Activated T-cell treated with anti-CD3 and anti-CD28 coated beads, Interleukin-2, amount 50 U/mL, for 4 hours (primary cell): Measurements from ENCODE around the gene LCN10. TPM values are rescaled to one million over a fixed set of nuclear protein-coding genes. Genes with fewer than 3 reads are reported as not detected.

Source experiments
- ATAC-seq, 2 donors: fragments of 200-7000 bp; cut with Tn5 transposase; one replicate each; pipeline ENCODE4 v1.10.0; 2021
- DNase-seq: peaks from one replicate; pipeline ENCODE4 v3.0.0-alpha.2; 2020
- H3K27me3 Mint-ChIP-seq: one replicate; pipeline ENCODE4 v1.8.0; 2021; ENCODE audit warnings: low read depth, mixed read lengths
- H3K36me3 Mint-ChIP-seq: one replicate; pipeline ENCODE4 v1.8.0; 2022; ENCODE audit warnings: mixed read lengths; ENCODE audit not compliant: insufficient read depth
- H3K4me1 Mint-ChIP-seq: one replicate; pipeline ENCODE4 v1.8.0; 2021; ENCODE audit warnings: low read depth, mixed read lengths
- H3K4me3 Mint-ChIP-seq: one replicate; pipeline ENCODE4 v1.8.0; 2021; ENCODE audit warnings: mild to moderate bottlenecking, moderate library complexity, mixed read lengths
- H3K9me3 Mint-ChIP-seq: one replicate; pipeline ENCODE4 v1.8.0; 2021; ENCODE audit warnings: mixed read lengths
- total RNA-seq, 3 donors: library from RNA; stranded (reverse); gene quantifications; one replicate each; pipeline ENCODE4 v1.2.1, GENCODE V29; 2021

LCN10 gene
- total RNA-seq, 3 donors from 2014 or later = 0.82 to 2.4 (median 2.1) TPM

- no peak overlapping the region for H3K4me3 Mint-ChIP-seq
Observed at GRCh38 chr9:136754059-136754572, 11.4 kb upstream of the LCN10 start.

GRCh38 chr9:136753371-136754058 lies 10.8 kb upstream of the LCN10 start:
- no peaks in the 10 kb centered on the region for H3K4me1 Mint-ChIP-seq
- H3K36me3 Mint-ChIP-seq = no peaks in the 10 kb centered on the region
- DNase-seq (no peak), ATAC-seq (no peak)
- H3K4me3 Mint-ChIP-seq = no peak overlapping the region
- H3K9me3 Mint-ChIP-seq = peaks cover 14% of the 10 kb centered on the region
- peaks cover 6% of the 10 kb centered on the region for H3K27me3 Mint-ChIP-seq

More at GRCh38 chr9:136754059-136754572, 11.4 kb upstream of the LCN10 start:
- H3K36me3 Mint-ChIP-seq = no peaks in the 10 kb centered on the region
- peaks cover 4% of the 10 kb centered on the region for H3K27me3 Mint-ChIP-seq
- DNase-seq = no peak
- H3K9me3 Mint-ChIP-seq = peaks cover 14% of the 10 kb centered on the region
- no peak for ATAC-seq
- H3K4me1 Mint-ChIP-seq = no peaks in the 10 kb centered on the region

GRCh38 chr9:136751814-136752213 lies 9.1 kb upstream of the LCN10 start:
- Mint-ChIP-seq H3K27me3 (peaks cover 6% of the 10 kb centered on the region), H3K9me3 (peaks cover 14% of the 10 kb centered on the region), H3K4me1 (no peaks in the 10 kb centered on the region), H3K4me3 (no peak overlapping the region), H3K36me3 (no peaks in the 10 kb centered on the region)
- DNase-seq (no peak), ATAC-seq (no peak)

DNA sequence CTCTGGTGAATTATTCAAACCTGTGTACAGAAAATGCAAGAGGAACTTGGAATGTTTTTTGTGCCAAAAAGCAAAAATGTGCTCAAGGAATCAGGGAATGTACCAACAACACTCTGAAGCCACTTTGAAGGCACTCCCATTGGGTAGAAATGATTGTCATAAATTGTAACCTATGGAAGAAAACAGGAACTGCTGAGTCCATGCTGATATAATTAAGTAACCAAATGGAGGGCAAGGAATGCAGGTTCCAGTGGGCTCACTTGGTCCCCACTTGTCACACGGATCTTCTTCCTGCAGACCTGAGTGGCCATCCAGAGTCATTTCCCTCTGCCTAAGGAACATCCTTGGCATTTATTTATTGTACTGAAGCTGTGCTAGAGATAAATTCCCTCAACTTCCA lies 8.5 kb upstream of the LCN10 start:
- H3K4me3 Mint-ChIP-seq = no peak overlapping the region

GRCh38 chr9:136750526-136750925 lies 7.8 kb upstream of the LCN10 start:
- H3K4me1 Mint-ChIP-seq = no peaks in the 10 kb centered on the region
- peak; percentile 75 to 78 for ATAC-seq

More for the DNA sequence above, 8.5 kb upstream of the LCN10 start:
- DNase-seq (no peak), ATAC-seq (no peak)
- H3K36me3 Mint-ChIP-seq = no peaks in the 10 kb centered on the region
- H3K4me1 Mint-ChIP-seq = no peaks in the 10 kb centered on the region
- peaks cover 14% of the 10 kb centered on the region for H3K9me3 Mint-ChIP-seq
- peaks cover 5% of the 10 kb centered on the region for H3K27me3 Mint-ChIP-seq

GRCh38 chr9:136748666-136749611 lies 6.2 kb upstream of the LCN10 start:
- Mint-ChIP-seq H3K4me1 (no peaks in the 10 kb centered on the region), H3K27me3 (peaks cover 3% of the 10 kb centered on the region), H3K36me3 (no peaks in the 10 kb centered on the region), H3K9me3 (peaks cover 14% of the 10 kb centered on the region), H3K4me3 (no peak overlapping the region)
- ATAC-seq (no peak), DNase-seq (no peak)

More at GRCh38 chr9:136750526-136750925, 7.8 kb upstream of the LCN10 start:
- H3K4me3 Mint-ChIP-seq = no peak overlapping the region
- DNase-seq = no peak
- peaks cover 3% of the 10 kb centered on the region for H3K27me3 Mint-ChIP-seq
- no peaks in the 10 kb centered on the region for H3K36me3 Mint-ChIP-seq
- H3K9me3 Mint-ChIP-seq = peaks cover 14% of the 10 kb centered on the region

GRCh38 chr9:136748201-136748600 lies 5.5 kb upstream of the LCN10 start, which contains the start of gene LCN6:
Gene LCN6 (minus strand): TSS chr9:136748525. CDS start chr9:136748483, 42 bp downstream.
- no peak for DNase-seq
- Mint-ChIP-seq H3K36me3 (no peaks in the 10 kb centered on the region), H3K9me3 (peaks cover 14% of the 10 kb centered on the region), H3K4me3 (no peak within 1 kb of the TSS), H3K4me1 (no peaks in the 10 kb centered on the region), H3K27me3 (peaks cover 5% of the 10 kb centered on the region)
- ATAC-seq = peak in 1 of 2 donors; percentile 16

- H3K4me1 Mint-ChIP-seq = no peaks in the 10 kb centered on the region
- peaks cover 9% of the 10 kb centered on the region for H3K9me3 Mint-ChIP-seq
- no peaks in the 10 kb centered on the region for H3K36me3 Mint-ChIP-seq
- peaks cover 5% of the 10 kb centered on the region for H3K27me3 Mint-ChIP-seq
- no peak for ATAC-seq
- no peak for DNase-seq
- no peak overlapping the region for H3K4me3 Mint-ChIP-seq
Observed at GRCh38 chr9:136747161-136748060, 4.7 kb upstream of the LCN10 start.

DNA sequence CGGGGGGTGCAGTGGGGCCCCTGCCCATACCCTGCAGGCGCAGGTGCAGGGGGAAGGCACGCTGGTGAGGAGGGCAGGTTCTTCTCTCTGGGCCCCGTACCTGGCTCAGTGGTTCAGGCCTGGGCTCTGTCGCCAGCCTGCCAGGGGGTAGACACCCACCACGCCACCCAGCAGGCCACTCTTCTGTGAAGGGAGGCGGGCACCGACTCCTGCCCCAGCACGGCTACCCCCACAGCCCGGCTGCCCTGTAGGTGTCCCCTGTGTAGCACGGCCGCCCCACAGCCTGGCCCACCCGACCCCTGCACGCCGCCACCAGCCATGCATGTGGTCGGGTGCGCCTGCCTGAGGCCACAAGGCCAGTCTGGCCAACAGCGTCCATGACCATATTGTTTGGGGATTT lies 3.9 kb upstream of the LCN10 start:
- Mint-ChIP-seq H3K4me3 (no peak overlapping the region), H3K36me3 (no peaks in the 10 kb centered on the region), H3K4me1 (peaks cover 4% of the 10 kb centered on the region), H3K27me3 (peaks cover 5% of the 10 kb centered on the region), H3K9me3 (peaks cover under 1% of the 10 kb centered on the region)
- DNase-seq = no peak
- no peak for ATAC-seq

GRCh38 chr9:136746155-136746490 lies 3.4 kb upstream of the LCN10 start:
- Mint-ChIP-seq H3K9me3 (no peaks in the 10 kb centered on the region), H3K27me3 (peaks cover 5% of the 10 kb centered on the region), H3K36me3 (no peaks in the 10 kb centered on the region), H3K4me1 (peaks cover 8% of the 10 kb centered on the region), H3K4me3 (no peak overlapping the region)
- ATAC-seq (no peak), DNase-seq (no peak)

DNA sequence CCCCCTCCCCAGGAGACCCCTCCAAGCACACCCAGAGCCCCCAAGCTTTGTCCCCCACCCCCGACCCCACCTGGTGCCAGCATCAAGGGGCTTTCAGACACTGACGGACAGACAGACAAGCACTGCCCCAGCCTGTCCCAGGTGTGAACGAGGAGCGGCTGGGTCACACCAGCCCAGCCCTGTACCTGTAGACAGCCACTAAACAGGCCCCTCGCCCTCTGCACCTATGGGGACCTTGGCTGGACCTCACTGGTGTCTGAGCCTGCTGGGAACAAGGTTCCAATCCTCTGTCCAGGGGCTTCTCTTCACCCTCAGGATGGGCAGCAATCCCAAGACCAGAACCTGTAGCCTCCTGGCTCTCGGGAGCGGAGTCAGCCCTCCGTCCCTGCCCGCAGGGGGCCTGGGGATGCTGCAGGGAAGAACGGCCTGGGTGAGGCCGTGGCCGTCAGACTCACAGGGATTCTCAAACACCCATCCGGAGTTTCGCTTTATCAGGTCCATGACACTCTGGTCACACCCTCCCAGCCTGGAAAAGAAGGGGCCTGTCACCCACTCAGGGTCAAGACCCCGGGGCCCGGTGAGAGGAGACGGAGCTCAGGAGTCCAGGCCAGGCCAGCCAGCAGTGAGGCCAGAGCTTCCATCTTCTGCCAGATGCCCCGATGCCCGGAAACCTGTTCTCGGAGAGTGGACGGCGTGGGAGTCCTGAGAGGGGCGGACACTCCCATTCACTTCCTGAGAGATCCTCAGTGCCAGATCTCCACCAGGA lies 2.8 kb upstream of the LCN10 start:
- DNase-seq (no peak), ATAC-seq (no peak)
- Mint-ChIP-seq H3K9me3 (no peaks in the 10 kb centered on the region), H3K36me3 (no peaks in the 10 kb centered on the region), H3K4me3 (no peak overlapping the region), H3K4me1 (peaks cover 8% of the 10 kb centered on the region), H3K27me3 (peaks cover 5% of the 10 kb centered on the region)

- peaks cover 8% of the 10 kb centered on the region for H3K4me1 Mint-ChIP-seq
Observed at GRCh38 chr9:136744773-136745172, 2.0 kb upstream of the LCN10 start.

DNA sequence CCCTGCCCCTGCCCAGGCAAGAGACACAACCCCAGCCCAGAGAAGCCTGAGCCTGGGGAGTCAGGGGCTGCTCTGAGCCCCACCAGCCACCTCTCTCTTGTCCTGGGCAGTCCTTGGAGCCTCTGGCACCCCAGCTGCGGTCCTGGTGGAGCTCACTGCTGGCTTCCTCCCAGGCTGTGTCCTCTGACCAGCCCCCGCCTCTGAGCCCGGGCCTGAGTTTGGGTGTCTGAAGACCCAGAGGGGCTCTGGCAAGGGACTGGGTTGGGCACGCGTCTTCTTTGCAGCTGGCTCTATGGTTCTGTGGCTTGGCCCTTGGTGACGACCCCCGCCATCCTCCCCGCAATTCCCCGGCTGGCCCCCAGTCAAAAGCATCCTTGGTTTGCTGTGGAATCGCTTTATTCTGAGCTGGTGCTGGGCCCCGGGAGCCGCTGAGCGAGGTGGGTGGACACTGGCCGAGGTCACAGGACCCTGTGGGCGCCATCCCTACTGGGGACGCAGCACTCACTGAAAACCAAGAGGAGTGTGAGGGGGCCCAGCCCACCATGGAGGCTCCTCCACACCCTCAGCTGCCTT lies 985 bp upstream of the LCN10 start:
- Mint-ChIP-seq H3K27me3 (peaks cover 3% of the 10 kb centered on the region), H3K36me3 (no peaks in the 10 kb centered on the region), H3K4me3 (no peak overlapping the region), H3K4me1 (peaks cover 8% of the 10 kb centered on the region), H3K9me3 (no peaks in the 10 kb centered on the region)
- DNase-seq (no peak), ATAC-seq (no peak)

More at GRCh38 chr9:136744773-136745172, 2.0 kb upstream of the LCN10 start:
- Mint-ChIP-seq H3K4me3 (no peak overlapping the region), H3K27me3 (peaks cover 4% of the 10 kb centered on the region), H3K9me3 (no peaks in the 10 kb centered on the region), H3K36me3 (no peaks in the 10 kb centered on the region)
- DNase-seq = no peak
- ATAC-seq = no peak
